Measurements from ENCODE around the gene NUP160. TPM values are rescaled to one million over a fixed set of nuclear protein-coding genes. Genes with fewer than 3 reads are reported as not detected.
"Not testable (repeated sequence)": the region's sequence is repeated elsewhere in the genome, so short reads cannot be mapped to it uniquely, and the experiment has no call there.

Gene NUP160
- total and polyA plus RNA-seq, 2 of the 4 experiments (the other 2 are of a cell fraction), result 12.5 to 35.0 TPM

DNA sequence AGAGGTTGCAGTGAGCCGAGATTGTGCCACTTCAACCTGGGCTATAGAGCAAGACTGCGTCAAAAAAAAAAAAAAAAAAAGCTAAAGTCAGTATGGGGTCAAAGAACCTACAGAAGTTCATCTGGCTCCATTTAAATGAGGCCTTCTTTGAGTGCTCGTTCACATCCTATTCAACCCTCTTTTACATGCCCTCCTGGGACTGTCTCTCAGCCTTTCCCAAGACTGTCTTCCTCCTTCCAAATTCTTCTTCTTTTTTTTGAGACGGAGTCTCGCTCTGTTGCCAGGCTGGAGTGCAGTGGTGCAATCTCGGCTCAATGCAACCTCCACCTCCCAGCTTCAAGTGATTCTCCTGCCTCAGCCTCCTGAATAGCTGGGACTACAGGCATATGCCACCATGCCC, 18.7 kb upstream of the NUP160 start:
- H3K79me1 ChIP-seq (ENCODE audit: low read depth in 1 of 2, low read length in 2 of 2); H3K27me3 ChIP-seq (ENCODE audit: control insufficient read depth, insufficient read depth, low read length); intact Hi-C loops (cut with micrococcal nuclease); H3K56ac ChIP-seq (ENCODE audit: extremely low read depth, insufficient read depth, low read length); in situ Hi-C loops (cut with MboI; ENCODE audit: low sequenced_read_pairs); H3K4me1 ChIP-seq (ENCODE audit: control insufficient read depth, insufficient read depth, low read length); H3K9me3 ChIP-seq (ENCODE audit: control insufficient read depth, insufficient read depth, low read length); H3K4me2 ChIP-seq (ENCODE audit: low read depth, low read length); dilution Hi-C loops (cut with HindIII; ENCODE audit: low sequenced_read_pairs, unreplicated experiment); H4K8ac ChIP-seq (ENCODE audit: low read depth in 2 of 2, low read length in 2 of 2); H4K91ac ChIP-seq (ENCODE audit: insufficient read depth, low read depth, low read length); BruUV-seq (replicated peaks); H3K4me3 ChIP-seq (ENCODE audit: insufficient read depth, low read depth, low read length); H3K4ac ChIP-seq (ENCODE audit: low read depth, low read length); H2BK15ac ChIP-seq (ENCODE audit: low read depth, low read length); H3K18ac ChIP-seq (ENCODE audit: low read depth, low read length); H2AK5ac ChIP-seq (ENCODE audit: low read depth, low read length); POLR2A ChIA-PET (ENCODE audit: unreplicated experiment); H2AFZ ChIP-seq (replicated peaks; ENCODE audit: low read length, poor library complexity); H2BK5ac ChIP-seq (ENCODE audit: low read depth, low read length, poor library complexity, severe bottlenecking); H3K27ac ChIP-seq (ENCODE audit: insufficient read depth, low read length); DNase-seq; H2BK120ac ChIP-seq (ENCODE audit: low read depth, low read length); H3K9ac ChIP-seq (ENCODE audit: low read depth, low read length); H4K20me1 ChIP-seq (ENCODE audit: insufficient read depth, low read length); H3K9me1 ChIP-seq (ENCODE audit: insufficient read depth, low read length); H3K36me3 ChIP-seq (ENCODE audit: control insufficient read depth, insufficient read depth, low read length); H3K23ac ChIP-seq (ENCODE audit: low read depth, low read length); H2AK9ac ChIP-seq (replicated peaks; ENCODE audit: low read depth, low read length, poor library complexity); H4K5ac ChIP-seq (ENCODE audit: low read depth, low read length); H3K14ac ChIP-seq (replicated peaks; ENCODE audit: low read depth, low read length); H2BK20ac ChIP-seq (ENCODE audit: low read depth, low read length); ATAC-seq (ENCODE audit: low read depth): not testable (repeated sequence)
- WGBS, 2 experiments (ENCODE audit: extremely low coverage in 2 of 2, insufficient read length in 1 of 2), result 92% methylated on average over 2 of the region's 6 CpGs; no CpG with 5 or more reads in 1 of the 2 experiments
- CTCF ChIA-PET, result interaction anchor here (0.6 kb wide), 1 partner anchor 71 kb away, joined by 3 read pairs; no protein-coding TSS in a partner anchor
